ENCODE results near the gene SNX18.

GRCh38 chr5:54514291-54514690 is 3.3 kb upstream of the SNX18 start:
- TF ChIP-seq, protein P1, sequence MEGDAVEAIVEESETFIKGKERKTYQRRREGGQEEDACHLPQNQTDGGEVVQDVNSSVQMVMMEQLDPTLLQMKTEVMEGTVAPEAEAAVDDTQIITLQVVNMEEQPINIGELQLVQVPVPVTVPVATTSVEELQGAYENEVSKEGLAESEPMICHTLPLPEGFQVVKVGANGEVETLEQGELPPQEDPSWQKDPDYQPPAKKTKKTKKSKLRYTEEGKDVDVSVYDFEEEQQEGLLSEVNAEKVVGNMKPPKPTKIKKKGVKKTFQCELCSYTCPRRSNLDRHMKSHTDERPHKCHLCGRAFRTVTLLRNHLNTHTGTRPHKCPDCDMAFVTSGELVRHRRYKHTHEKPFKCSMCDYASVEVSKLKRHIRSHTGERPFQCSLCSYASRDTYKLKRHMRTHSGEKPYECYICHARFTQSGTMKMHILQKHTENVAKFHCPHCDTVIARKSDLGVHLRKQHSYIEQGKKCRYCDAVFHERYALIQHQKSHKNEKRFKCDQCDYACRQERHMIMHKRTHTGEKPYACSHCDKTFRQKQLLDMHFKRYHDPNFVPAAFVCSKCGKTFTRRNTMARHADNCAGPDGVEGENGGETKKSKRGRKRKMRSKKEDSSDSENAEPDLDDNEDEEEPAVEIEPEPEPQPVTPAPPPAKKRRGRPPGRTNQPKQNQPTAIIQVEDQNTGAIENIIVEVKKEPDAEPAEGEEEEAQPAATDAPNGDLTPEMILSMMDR (optimal IDR thresholded peaks at IDR 0.05 in 1 of 3, IDR thresholded peaks at IDR 0.05 in 1 of 3, conservative IDR thresholded peaks at IDR 0.05 in 1 of 3; ENCODE audit: extremely low read depth in 1 of 3, insufficient read depth in 2 of 3, low read length in 3 of 3), result no peak
- no peak for TF ChIP-seq EZH2 (IDR thresholded peaks at IDR 0.05; ENCODE audit: low read length)

Data from keratinocyte (primary cell).